Ishikawa (cell line): ENCODE results near the gene TXNRD1.
A peak's percentile ranks its signal among the peaks of the same experiment; 100 is the strongest.

ENCODE experiments used
- CEBPB ChIP-seq: IDR thresholded peaks from 2 replicates; pipeline ENCODE4 v1.6.1; 2012
- CREB1 ChIP-seq: IDR thresholded peaks from 2 replicates; pipeline ENCODE4 v1.6.1; 2012; ENCODE audit warnings: low read depth
- EGR1 ChIP-seq: IDR thresholded peaks from 2 replicates; pipeline ENCODE4 v1.6.1; 2012
- EP300 ChIP-seq: IDR thresholded peaks from 2 replicates; pipeline ENCODE4 v1.6.1; 2012; ENCODE audit warnings: borderline replicate concordance
- FOXM1 ChIP-seq: IDR thresholded peaks from 2 replicates; pipeline ENCODE4 v1.6.1; 2012; ENCODE audit warnings: low read depth, borderline replicate concordance
- NFIC ChIP-seq: IDR thresholded peaks from 2 replicates; pipeline ENCODE4 v1.6.1; 2012
- RAD21 ChIP-seq: IDR thresholded peaks from 2 replicates; pipeline ENCODE4 v1.6.1; 2012; ENCODE audit warnings: low read depth
- TAF1 ChIP-seq: IDR thresholded peaks from 2 replicates; pipeline ENCODE4 v1.6.1; 2012; ENCODE audit warnings: low read depth, mild to moderate bottlenecking
- TCF12 ChIP-seq: IDR thresholded peaks from 2 replicates; pipeline ENCODE4 v1.6.1; 2012; ENCODE audit warnings: low read depth
- TEAD4 ChIP-seq: IDR thresholded peaks from 2 replicates; pipeline ENCODE4 v1.6.1; 2012
- YY1 ChIP-seq: IDR thresholded peaks from 2 replicates; pipeline ENCODE4 v1.6.1; 2012; ENCODE audit warnings: low read depth
- ZBTB7A ChIP-seq: IDR thresholded peaks from 2 replicates; pipeline ENCODE4 v1.6.1; 2012; ENCODE audit warnings: low read depth
- TF ChIP-seq, protein P1 (sequence below): IDR thresholded peaks from 2 replicates; pipeline ENCODE4 v1.6.1; 2012
- TF ChIP-seq, protein P2 (sequence below): IDR thresholded peaks from 2 replicates; pipeline ENCODE4 v1.6.1; 2012; ENCODE audit warnings: low read depth, mild to moderate bottlenecking
- TF ChIP-seq, protein P3 (sequence below): IDR thresholded peaks from 2 replicates; pipeline ENCODE4 v1.6.1; 2012

TXNRD1 gene

DNA sequence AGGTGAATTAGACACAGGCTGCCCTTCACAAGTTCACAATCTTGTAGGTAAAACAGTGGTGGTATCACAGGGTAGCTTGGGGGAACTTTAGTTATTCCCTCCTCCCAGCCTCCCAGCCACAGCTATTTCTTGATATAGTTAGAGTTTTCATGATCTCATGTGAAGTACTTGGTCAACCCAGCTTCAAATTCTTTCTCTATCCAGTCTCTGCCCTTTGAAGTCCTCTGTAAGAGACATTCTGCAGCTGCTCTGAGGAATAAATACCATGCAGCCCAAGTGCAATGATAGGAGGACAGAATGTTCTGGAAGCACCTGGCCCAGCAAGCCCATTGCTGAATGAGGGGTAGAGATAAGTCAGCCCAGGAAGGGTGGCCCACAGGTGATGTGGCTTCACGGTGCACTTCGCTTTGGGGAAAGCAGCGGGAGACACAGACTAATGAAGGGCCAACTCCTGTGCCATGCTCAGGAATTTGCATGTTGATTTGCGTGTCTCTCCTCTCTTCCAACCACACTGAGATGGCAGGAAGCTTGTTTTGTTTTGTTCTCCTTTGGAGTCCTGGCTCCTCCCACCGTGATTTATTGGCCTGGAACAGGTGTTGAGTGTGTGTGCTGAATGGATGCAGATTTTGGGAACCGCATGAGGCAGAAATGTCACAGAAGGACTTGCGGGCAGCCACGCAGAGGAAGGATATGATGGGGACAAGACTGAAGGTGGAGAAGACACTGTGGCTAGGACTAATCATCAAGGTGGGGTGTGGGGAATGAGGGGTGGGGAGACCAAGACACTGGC is 8.0 kb upstream of the TXNRD1 start:
- 0 out of 2 replicates have a peak, but pooled peaks have one; percentile 4 for TF ChIP-seq TEAD4
- no peak for TF ChIP-seq RAD21

DNA sequence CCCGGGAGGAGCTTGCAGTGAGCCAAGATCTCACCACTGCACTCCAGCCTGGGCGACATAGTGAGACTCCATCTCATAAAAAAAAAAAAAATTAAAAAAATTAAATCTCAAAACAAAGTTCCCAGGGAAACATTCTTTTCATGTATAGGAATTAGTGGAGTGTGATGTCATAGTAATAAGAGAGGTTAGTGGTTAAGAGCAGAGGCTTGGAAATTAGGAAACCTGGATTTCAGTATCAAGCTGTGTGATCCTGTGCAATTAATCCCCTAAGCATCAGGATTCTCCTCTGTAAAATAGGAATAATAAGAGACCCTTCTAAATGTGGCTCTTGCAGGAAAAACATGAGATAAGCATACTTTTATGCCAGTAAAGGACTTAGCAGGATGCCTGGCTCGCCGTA is 3.1 kb upstream of the TXNRD1 start:
- TF ChIP-seq TEAD4 (no peak), CEBPB (no peak), CREB1 (no peak), YY1 (no peak), RAD21 (no peak), FOXM1 (no peak), NFIC (no peak), EGR1 (no peak), TAF1 (no peak), ZBTB7A (no peak), TCF12 (no peak), EP300 (no peak)
- TF ChIP-seq, protein P1, sequence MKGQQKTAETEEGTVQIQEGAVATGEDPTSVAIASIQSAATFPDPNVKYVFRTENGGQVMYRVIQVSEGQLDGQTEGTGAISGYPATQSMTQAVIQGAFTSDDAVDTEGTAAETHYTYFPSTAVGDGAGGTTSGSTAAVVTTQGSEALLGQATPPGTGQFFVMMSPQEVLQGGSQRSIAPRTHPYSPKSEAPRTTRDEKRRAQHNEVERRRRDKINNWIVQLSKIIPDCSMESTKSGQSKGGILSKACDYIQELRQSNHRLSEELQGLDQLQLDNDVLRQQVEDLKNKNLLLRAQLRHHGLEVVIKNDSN, result no peak
- TF ChIP-seq, protein P2, sequence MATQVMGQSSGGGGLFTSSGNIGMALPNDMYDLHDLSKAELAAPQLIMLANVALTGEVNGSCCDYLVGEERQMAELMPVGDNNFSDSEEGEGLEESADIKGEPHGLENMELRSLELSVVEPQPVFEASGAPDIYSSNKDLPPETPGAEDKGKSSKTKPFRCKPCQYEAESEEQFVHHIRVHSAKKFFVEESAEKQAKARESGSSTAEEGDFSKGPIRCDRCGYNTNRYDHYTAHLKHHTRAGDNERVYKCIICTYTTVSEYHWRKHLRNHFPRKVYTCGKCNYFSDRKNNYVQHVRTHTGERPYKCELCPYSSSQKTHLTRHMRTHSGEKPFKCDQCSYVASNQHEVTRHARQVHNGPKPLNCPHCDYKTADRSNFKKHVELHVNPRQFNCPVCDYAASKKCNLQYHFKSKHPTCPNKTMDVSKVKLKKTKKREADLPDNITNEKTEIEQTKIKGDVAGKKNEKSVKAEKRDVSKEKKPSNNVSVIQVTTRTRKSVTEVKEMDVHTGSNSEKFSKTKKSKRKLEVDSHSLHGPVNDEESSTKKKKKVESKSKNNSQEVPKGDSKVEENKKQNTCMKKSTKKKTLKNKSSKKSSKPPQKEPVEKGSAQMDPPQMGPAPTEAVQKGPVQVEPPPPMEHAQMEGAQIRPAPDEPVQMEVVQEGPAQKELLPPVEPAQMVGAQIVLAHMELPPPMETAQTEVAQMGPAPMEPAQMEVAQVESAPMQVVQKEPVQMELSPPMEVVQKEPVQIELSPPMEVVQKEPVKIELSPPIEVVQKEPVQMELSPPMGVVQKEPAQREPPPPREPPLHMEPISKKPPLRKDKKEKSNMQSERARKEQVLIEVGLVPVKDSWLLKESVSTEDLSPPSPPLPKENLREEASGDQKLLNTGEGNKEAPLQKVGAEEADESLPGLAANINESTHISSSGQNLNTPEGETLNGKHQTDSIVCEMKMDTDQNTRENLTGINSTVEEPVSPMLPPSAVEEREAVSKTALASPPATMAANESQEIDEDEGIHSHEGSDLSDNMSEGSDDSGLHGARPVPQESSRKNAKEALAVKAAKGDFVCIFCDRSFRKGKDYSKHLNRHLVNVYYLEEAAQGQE, result no peak
- TF ChIP-seq, protein P3, sequence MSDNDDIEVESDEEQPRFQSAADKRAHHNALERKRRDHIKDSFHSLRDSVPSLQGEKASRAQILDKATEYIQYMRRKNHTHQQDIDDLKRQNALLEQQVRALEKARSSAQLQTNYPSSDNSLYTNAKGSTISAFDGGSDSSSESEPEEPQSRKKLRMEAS, result no peak

DNA sequence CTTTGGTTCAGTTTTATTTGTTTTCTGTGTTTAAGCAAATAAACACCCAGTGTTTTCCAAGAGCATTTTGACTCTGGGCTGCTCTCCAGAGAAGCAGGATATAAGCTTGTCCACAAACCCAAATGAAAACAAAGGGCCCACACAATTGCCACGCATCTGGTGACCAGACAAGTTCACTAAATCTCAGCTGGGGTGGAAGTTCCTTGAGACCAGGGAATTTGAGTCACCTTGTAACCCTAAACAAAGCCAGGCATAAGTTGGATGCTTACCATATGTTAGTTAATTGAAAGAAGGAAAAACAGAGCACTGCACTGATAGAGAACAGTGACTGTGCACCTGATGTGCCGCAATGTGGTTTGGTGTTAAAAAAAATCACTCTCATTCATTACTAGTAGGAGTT is 1.6 kb upstream of the TXNRD1 start:
- TF ChIP-seq TCF12, result no peak
- TF ChIP-seq TAF1, result no peak

DNA sequence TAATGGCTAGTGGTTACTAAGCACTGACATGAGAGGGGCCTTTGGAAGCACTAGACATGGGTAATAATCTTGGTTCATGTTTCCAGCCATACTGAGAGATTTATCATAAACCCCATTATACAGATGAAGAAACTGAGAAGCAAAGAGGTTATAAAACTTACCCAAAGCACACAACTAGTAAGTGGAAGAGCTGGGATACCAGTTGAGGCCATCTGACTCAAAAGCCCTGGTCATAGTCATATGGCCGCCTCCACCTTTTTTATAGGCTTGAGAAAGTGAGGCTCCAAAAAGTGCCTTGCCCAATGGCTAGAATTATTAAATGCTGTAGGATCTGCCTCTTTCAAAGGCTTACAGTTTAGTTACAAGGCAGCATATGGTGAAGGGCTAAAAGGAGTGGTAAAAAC is 944 bp downstream of the TXNRD1 start:
- TF ChIP-seq TAF1 (no peak), YY1 (no peak), TEAD4 (no peak), EP300 (no peak), ZBTB7A (no peak), RAD21 (no peak), TCF12 (no peak), NFIC (no peak), CEBPB (no peak), CREB1 (no peak)
- TF ChIP-seq, protein P3, result no peak
- TF ChIP-seq, protein P2, result no peak

DNA sequence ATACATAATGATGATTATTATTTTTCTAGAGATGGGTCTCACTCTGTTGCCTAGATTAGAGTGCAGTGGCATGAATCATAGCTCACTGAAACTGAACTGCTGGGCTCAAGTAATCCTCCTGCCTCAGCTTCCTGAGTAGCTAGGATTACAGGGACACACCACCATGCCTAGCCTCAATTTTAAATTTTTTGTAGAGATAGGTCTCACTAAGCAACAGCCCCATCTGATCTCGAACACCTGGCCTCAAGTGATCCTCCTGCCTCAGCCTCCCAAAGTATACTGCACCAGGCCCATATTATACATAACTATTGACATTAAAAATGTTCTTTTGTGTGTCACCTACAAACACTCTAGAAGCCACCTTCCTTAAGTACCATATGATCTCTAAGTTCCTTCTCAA is 3.4 kb downstream of the TXNRD1 start:
- TF ChIP-seq ZBTB7A, result no peak
- TF ChIP-seq YY1, result no peak
- TF ChIP-seq, protein P2, result no peak
- no peak for TF ChIP-seq EP300
- TF ChIP-seq TAF1, result no peak
- TF ChIP-seq CREB1, result no peak
- TF ChIP-seq EGR1, result no peak
- no peak for TF ChIP-seq TEAD4
- TF ChIP-seq, protein P1, result no peak
- no peak for TF ChIP-seq NFIC
- TF ChIP-seq, protein P3, result no peak
- no peak for TF ChIP-seq CEBPB
- no peak for TF ChIP-seq FOXM1
- TF ChIP-seq RAD21, result no peak
- TF ChIP-seq TCF12, result no peak
